Uterus (tissue), 2 donors: Measurements from ENCODE around the gene RGL3.

Experiments
- CTCF ChIP-seq, 4 experiments: fragments of 200-600 bp in 2 of 4; fragments of 450-650 bp in 2 of 4; sonication (generic) in 2 of 4; IDR thresholded peaks; one replicate each; pipeline ENCODE4 v1.5.1; 2016 to 2019; ENCODE audit warnings: antibody characterized with exemption in 4 of 4, mild to moderate bottlenecking in 2 of 4, moderate library complexity in 1 of 4
- POLR2A ChIP-seq, 2 donors: fragments of 450-650 bp; IDR thresholded peaks; one replicate each; pipeline ENCODE4 v1.6.1; 2016; ENCODE audit warnings: antibody characterized with exemption in 2 of 2, mild to moderate bottlenecking in 1 of 2, moderate library complexity in 1 of 2

GRCh38 chr19:11377237-11377636 lies 41.9 kb downstream of the RGL3 start:
- TF ChIP-seq CTCF (IDR thresholded peaks at IDR 0.05) (no peak), POLR2A (IDR thresholded peaks at IDR 0.05) (no peak)
